GM23248 (cell line): ENCODE measurements around the gene DHX57. TPM values are rescaled to one million over a fixed set of nuclear protein-coding genes. Genes with fewer than 3 reads are reported as not detected.

ENCODE experiments used
- DNase-seq: peaks from one replicate; pipeline ENCODE4 v3.0.0-alpha.2; 2015
- H2AFZ ChIP-seq: fragments of 200-600 bp; sonication (generic); 2 replicates; pipeline ENCODE4 v1.6.1; 2016; ENCODE audit warnings: antibody characterized with exemption
- H3F3A ChIP-seq: fragments of 200-600 bp; sonication (generic); 2 replicates; pipeline ENCODE4 v1.6.1; 2016; ENCODE audit warnings: mild to moderate bottlenecking, antibody characterized with exemption, mixed run types; ENCODE audit not compliant: insufficient read depth
- H3K27ac ChIP-seq: fragments of 200-600 bp; sonication (generic); 2 replicates; pipeline ENCODE4 v1.5.1; 2016; ENCODE audit warnings: mild to moderate bottlenecking
- H3K27me3 ChIP-seq: fragments of 200-600 bp; sonication (generic); replicated peaks from 2 replicates; pipeline ENCODE4 v1.6.1; 2016; ENCODE audit warnings: mild to moderate bottlenecking; ENCODE audit not compliant: insufficient read depth
- H3K36me3 ChIP-seq: fragments of 200-600 bp; sonication (generic); 2 replicates; pipeline ENCODE4 v1.6.1; 2016; ENCODE audit warnings: low read depth, mild to moderate bottlenecking
- H3K4me1 ChIP-seq: fragments of 200-600 bp; sonication (generic); 2 replicates; pipeline ENCODE4 v1.6.1; 2016; ENCODE audit warnings: mild to moderate bottlenecking; ENCODE audit not compliant: insufficient read depth
- H3K4me2 ChIP-seq: fragments of 200-600 bp; sonication (generic); one replicate; pipeline ENCODE4 v1.6.1; 2016; ENCODE audit warnings: mild to moderate bottlenecking; ENCODE audit not compliant: unreplicated experiment
- H3K4me3 ChIP-seq: fragments of 200-600 bp; sonication (generic); 2 replicates; pipeline ENCODE4 v1.5.1; 2016; ENCODE audit warnings: mild to moderate bottlenecking
- H3K79me2 ChIP-seq: fragments of 200-600 bp; sonication (generic); 2 replicates; pipeline ENCODE4 v1.6.1; 2016; ENCODE audit warnings: mild to moderate bottlenecking; ENCODE audit not compliant: insufficient read depth
- H3K9ac ChIP-seq: fragments of 200-600 bp; sonication (generic); 2 replicates; pipeline ENCODE4 v1.6.1; 2016; ENCODE audit warnings: mild to moderate bottlenecking
- H3K9me2 ChIP-seq: fragments of 200-600 bp; sonication (generic); 2 replicates; pipeline ENCODE4 v1.6.1; 2016; ENCODE audit warnings: mixed run types, mild to moderate bottlenecking, moderate library complexity; ENCODE audit not compliant: insufficient read depth
- H3K9me3 ChIP-seq: fragments of 200-600 bp; sonication (generic); one replicate; pipeline ENCODE4 v1.6.1; 2017; ENCODE audit warnings: low read depth
- H4K20me1 ChIP-seq: fragments of 200-600 bp; sonication (generic); 2 replicates; pipeline ENCODE4 v1.6.0; 2016; ENCODE audit not compliant: insufficient read depth
- EZH2 ChIP-seq: fragments of 200-600 bp; sonication (generic); IDR thresholded peaks from 2 replicates; pipeline ENCODE4 v1.6.1; 2018; ENCODE audit warnings: antibody characterized with exemption, mild to moderate bottlenecking; ENCODE audit not compliant: insufficient read depth, poor library complexity, severe bottlenecking
- EZH2phosphoT487 ChIP-seq: fragments of 200-600 bp; sonication (generic); IDR thresholded peaks from 2 replicates; pipeline ENCODE4 v1.6.1; 2018; ENCODE audit warnings: antibody characterized with exemption, moderate library complexity, mild to moderate bottlenecking, low read depth; ENCODE audit not compliant: insufficient read depth
- WGBS, 2 experiments: methylation state at CpG; one replicate each; pipeline ENCODE4 v1.1.6; 2015 to 2017; ENCODE audit warnings: low lambda C conversion rate in 2 of 2, low coverage in 1 of 2; ENCODE audit errors: missing lambda C conversion rate in 2 of 2; 5-methylcytosine and 5-hydroxymethylcytosine counted together
- in situ Hi-C: fragments of 300-500 bp; cut with MboI; formaldehyde crosslinking; loops from 2 replicates; pipeline ENCODE4 v1.15.0; 2020
- polyA plus RNA-seq: library from polyadenylated mRNA; unstranded; fragments of >200 nt; fragmentation: Nextera tagmentation; extraction: Ambion mirVana; gene quantifications from 2 replicates; pipeline ENCODE4 v1.2.1, GENCODE V29; 2016
- total RNA-seq: library from RNA; depleted of rRNA; stranded (reverse); fragments of >200 nt; shearing (Covaris generic); gene quantifications from 2 replicates; pipeline ENCODE4 v1.2.3, GENCODE V29; 2014; rRNA removed

DHX57 gene, protein sequence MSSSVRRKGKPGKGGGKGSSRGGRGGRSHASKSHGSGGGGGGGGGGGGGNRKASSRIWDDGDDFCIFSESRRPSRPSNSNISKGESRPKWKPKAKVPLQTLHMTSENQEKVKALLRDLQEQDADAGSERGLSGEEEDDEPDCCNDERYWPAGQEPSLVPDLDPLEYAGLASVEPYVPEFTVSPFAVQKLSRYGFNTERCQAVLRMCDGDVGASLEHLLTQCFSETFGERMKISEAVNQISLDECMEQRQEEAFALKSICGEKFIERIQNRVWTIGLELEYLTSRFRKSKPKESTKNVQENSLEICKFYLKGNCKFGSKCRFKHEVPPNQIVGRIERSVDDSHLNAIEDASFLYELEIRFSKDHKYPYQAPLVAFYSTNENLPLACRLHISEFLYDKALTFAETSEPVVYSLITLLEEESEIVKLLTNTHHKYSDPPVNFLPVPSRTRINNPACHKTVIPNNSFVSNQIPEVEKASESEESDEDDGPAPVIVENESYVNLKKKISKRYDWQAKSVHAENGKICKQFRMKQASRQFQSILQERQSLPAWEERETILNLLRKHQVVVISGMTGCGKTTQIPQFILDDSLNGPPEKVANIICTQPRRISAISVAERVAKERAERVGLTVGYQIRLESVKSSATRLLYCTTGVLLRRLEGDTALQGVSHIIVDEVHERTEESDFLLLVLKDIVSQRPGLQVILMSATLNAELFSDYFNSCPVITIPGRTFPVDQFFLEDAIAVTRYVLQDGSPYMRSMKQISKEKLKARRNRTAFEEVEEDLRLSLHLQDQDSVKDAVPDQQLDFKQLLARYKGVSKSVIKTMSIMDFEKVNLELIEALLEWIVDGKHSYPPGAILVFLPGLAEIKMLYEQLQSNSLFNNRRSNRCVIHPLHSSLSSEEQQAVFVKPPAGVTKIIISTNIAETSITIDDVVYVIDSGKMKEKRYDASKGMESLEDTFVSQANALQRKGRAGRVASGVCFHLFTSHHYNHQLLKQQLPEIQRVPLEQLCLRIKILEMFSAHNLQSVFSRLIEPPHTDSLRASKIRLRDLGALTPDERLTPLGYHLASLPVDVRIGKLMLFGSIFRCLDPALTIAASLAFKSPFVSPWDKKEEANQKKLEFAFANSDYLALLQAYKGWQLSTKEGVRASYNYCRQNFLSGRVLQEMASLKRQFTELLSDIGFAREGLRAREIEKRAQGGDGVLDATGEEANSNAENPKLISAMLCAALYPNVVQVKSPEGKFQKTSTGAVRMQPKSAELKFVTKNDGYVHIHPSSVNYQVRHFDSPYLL (N-terminal part only)
- total RNA-seq (13.7 and 13.9 TPM in 2 replicates), polyA plus RNA-seq (7.7 and 10.5 TPM in 2 replicates)

GRCh38 chr2:38875576-38876367, at the start of gene DHX57, which contains the start of gene MORN2:
Gene DHX57 (minus strand): TSS chr2:38875934. CDS start chr2:38868405, 7,529 bp downstream.
Gene MORN2 (plus strand): TSS chr2:38875976.
- H3K4me3 ChIP-seq: peak within 1 kb of the TSS; percentile 95
- H3K79me2 ChIP-seq: peaks cover 56% of the 10 kb centered on the region
- no peaks in the 10 kb centered on the region for H3K36me3 ChIP-seq
- DNase-seq: peak; percentile 92
- 1 to 2% methylated on average over 50 to 52 of the region's 52 CpGs for WGBS, 2 experiments
- no peaks in the 10 kb centered on the region for H3K27me3 ChIP-seq
- H2AFZ ChIP-seq: peak within 1 kb of the TSS; percentile 100
- no peaks in the 10 kb centered on the region for H3K9me3 ChIP-seq
- no peaks in the 10 kb centered on the region for H4K20me1 ChIP-seq
- H3K4me1 ChIP-seq: peaks cover 6% of the 10 kb centered on the region; the same call in 1 of the 2 replicates
- no peaks in the 10 kb centered on the region for H3K9me2 ChIP-seq
- TF ChIP-seq EZH2phosphoT487 (no peak), EZH2 (no peak)
- no peaks in the 10 kb centered on the region for H3F3A ChIP-seq
- in situ Hi-C loops: no loop called here
- H3K9ac ChIP-seq: peak within 1 kb of the TSS; percentile 90
- peak within 1 kb of the TSS; percentile 74 for H3K27ac ChIP-seq
- peak within 1 kb of the TSS; percentile 94 for H3K4me2 ChIP-seq

DNA sequence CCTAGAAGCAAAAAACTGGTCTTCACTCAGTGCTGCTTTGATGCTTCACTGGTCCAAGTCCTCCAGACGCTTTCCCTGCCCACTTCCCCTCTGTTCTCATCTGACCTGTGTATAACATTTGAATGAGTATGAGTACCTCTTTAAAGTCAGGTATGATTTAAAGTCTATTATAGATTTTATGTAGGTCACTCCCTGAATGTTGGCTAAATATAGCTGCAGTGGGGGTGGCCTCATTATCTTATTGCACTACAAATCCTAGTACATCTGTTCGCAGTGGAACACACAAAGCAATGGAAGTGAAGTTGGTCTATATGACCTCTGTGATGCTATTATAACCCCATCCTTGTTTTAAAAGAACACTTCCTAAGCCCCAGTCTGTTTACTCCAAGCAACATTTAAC, 47.2 kb upstream of the DHX57 start:
- Histone ChIP-seq H3K27ac (no peak overlapping the region), H3K4me1 (no peaks in the 10 kb centered on the region), H3K4me3 (no peak overlapping the region), H3F3A (no peaks in the 10 kb centered on the region), H4K20me1 (no peaks in the 10 kb centered on the region), H3K27me3 (no peaks in the 10 kb centered on the region), H2AFZ (no peak overlapping the region), H3K36me3 (no peaks in the 10 kb centered on the region), H3K9ac (no peak overlapping the region), H3K4me2 (no peak overlapping the region), H3K9me2 (no peaks in the 10 kb centered on the region), H3K79me2 (no peaks in the 10 kb centered on the region), H3K9me3 (no peaks in the 10 kb centered on the region)
- in situ Hi-C loops: no loop called here
- TF ChIP-seq EZH2: no peak
- no peak for TF ChIP-seq EZH2phosphoT487
- no peak for DNase-seq
- WGBS, 2 experiments: 98 to 100% methylated on average over 2 of the region's 2 CpGs

- TF ChIP-seq EZH2phosphoT487 (no peak), EZH2 (no peak)
- DNase-seq: no peak
- Histone ChIP-seq H3K9ac (no peak overlapping the region), H2AFZ (no peak overlapping the region), H4K20me1 (no peaks in the 10 kb centered on the region), H3K4me1 (no peaks in the 10 kb centered on the region), H3K36me3 (no peaks in the 10 kb centered on the region), H3K9me3 (no peaks in the 10 kb centered on the region), H3F3A (no peaks in the 10 kb centered on the region), H3K9me2 (no peaks in the 10 kb centered on the region), H3K27ac (no peak overlapping the region), H3K27me3 (no peaks in the 10 kb centered on the region), H3K79me2 (no peaks in the 10 kb centered on the region), H3K4me3 (no peak overlapping the region), H3K4me2 (no peak overlapping the region)
- in situ Hi-C loops: no loop called here
- 83 to 91% methylated on average over 4 of the region's 4 CpGs for WGBS, 2 experiments
Observed at GRCh38 chr2:38922389-38922788, 46.7 kb upstream of the DHX57 start.
